Measurements from ENCODE around the gene CYSTM1. TPM values are rescaled to one million over a fixed set of nuclear protein-coding genes. Genes with fewer than 3 reads are reported as not detected.

Gene CYSTM1
- total and polyA plus RNA-seq, 5 experiments from 2014 or later: 3.0 to 6.5 (median 5.1) TPM

DNA sequence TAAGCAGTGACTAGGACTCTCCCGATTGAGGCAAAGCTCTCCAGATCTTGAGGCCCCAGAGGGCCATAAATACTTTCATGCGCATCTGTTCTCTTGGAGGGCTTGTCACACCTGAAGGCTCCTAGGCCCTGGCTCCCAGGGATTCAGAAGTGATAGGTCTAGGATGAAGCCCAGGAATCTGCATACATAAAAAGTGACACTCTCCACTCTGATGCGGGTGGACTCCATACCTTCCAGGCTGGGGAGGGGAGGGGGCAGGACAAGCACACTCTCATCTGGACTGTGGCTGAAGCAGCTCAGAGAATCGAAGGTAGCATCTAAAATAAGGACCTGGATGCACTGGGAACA is 9.1 kb upstream of the CYSTM1 start:
- POLR2A ChIA-PET: no interaction called here
- Mint-ChIP-seq H3K4me1 (no peaks in the 10 kb centered on the region), H3K9me3 (no peaks in the 10 kb centered on the region), H3K27ac (no peak overlapping the region), H3K27me3 (peaks cover 0 to 12% (median 3%) of the 10 kb centered on the region in 5 donors), H3K4me3 (no peak overlapping the region), H3K36me3 (peaks cover 0 to 11% (median 0%) of the 10 kb centered on the region in 3 donors)
- no peak for DNase-seq
- no peak for ATAC-seq

DNA sequence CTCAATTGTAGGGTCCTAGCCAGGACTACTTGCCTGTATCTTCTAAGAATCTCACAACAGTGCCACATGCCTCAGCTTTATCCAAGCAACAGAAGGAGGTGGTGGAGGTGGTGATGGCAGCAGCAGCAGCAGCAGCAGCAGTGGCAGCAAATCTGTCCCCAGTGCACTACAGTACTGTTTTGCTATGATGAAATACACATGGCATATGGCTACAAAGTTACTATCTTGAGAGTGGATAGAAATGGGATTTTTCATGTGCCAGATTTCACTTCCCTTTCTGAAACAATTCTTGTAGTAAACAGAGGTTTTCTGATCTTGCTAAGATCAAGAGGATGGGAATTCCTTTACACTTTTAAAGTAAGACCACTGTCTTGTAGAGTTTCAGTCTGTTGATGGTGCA is 8.1 kb upstream of the CYSTM1 start:
- ATAC-seq (no peak), DNase-seq (no peak)
- Mint-ChIP-seq H3K36me3 (peaks cover 0 to 11% (median 0%) of the 10 kb centered on the region in 3 donors), H3K4me3 (no peak overlapping the region), H3K4me1 (no peaks in the 10 kb centered on the region), H3K27me3 (peaks cover 0 to 12% (median 3%) of the 10 kb centered on the region in 5 donors), H3K27ac (no peak overlapping the region), H3K9me3 (no peaks in the 10 kb centered on the region)
- POLR2A ChIA-PET: no interaction called here

DNA sequence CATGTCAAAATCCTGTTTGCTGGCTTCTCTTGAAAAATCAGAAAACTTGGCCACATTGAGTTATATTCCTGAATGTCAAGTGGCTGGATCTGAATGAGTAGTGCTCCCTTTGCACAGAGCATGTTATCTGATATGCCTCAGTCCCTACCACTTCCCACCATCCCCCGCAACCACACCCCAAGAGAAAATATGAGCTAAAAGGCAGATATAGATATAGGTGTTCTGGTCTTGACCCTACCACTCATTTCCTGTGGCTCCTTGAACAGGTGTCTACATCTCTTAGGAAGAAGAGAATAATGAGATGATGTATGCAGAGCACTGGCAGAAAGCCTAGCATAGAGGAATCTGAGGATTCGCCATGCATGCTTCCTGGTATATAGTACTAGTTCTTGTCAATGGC is 6.6 kb upstream of the CYSTM1 start:
- ATAC-seq: no peak
- Mint-ChIP-seq H3K27ac (no peak overlapping the region), H3K4me1 (no peaks in the 10 kb centered on the region), H3K27me3 (peaks cover 0 to 12% (median 0%) of the 10 kb centered on the region in 5 donors), H3K4me3 (no peak overlapping the region), H3K9me3 (no peaks in the 10 kb centered on the region), H3K36me3 (peaks cover 0 to 11% (median 0%) of the 10 kb centered on the region in 3 donors)
- no peak for DNase-seq
- POLR2A ChIA-PET: interaction anchor here (0.6 kb wide), 1 partner anchor 112 kb away, joined by 3 read pairs; no protein-coding TSS in a partner anchor

DNA sequence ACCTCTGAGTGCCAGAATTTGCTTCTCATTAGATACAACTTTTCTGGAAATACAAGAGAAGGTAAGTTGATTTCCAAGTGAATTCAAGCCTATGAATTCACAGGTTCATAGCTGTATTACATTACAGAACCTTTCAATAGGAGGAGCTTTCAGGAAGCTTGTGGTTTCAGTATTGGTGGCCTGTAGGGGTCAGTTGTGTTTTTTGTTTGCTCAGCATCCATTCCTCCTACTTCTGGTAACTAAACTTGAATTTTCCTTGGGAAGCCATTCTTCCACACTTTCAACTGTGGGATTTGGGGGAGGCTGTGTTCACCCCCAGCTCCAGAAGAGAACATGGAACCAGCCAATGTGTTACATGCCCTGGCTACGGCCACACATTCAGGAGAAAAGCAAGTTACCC is 5.6 kb upstream of the CYSTM1 start:
- Mint-ChIP-seq H3K4me3 (no peak overlapping the region), H3K4me1 (peaks cover 2 to 7% (median 5%) of the 10 kb centered on the region in 4 donors), H3K27me3 (peaks cover 0 to 12% (median 0%) of the 10 kb centered on the region in 5 donors), H3K36me3 (peaks cover 0 to 11% (median 0%) of the 10 kb centered on the region in 3 donors), H3K9me3 (no peaks in the 10 kb centered on the region), H3K27ac (no peak overlapping the region)
- DNase-seq: no peak
- POLR2A ChIA-PET: no interaction called here
- ATAC-seq: no peak

DNA sequence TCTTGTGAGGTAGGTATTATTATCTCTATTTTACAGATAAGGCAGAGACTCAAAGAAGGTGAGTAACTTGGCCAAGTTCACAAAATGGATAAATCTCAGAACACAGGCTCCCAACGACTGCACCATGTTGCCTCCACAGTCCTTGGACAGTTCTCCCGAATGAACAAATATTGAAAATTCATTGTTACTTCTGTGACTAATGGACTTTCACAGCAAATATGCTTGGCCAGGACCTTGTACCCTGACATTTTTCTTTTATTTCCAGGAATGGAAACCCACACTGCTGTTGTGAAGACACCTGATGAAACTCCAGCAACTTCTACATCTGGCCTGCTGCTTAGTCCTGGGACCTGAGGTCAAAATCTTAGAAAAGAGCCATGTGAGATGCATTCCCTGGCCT is 2.5 kb upstream of the CYSTM1 start:
- H3K4me1 Mint-ChIP-seq: peaks cover 13 to 25% (median 15%) of the 10 kb centered on the region in 4 donors
- H3K36me3 Mint-ChIP-seq: peaks cover 0 to 7% (median 0%) of the 10 kb centered on the region in 3 donors
- H3K9me3 Mint-ChIP-seq: no peaks in the 10 kb centered on the region
- H3K27ac Mint-ChIP-seq: peak overlapping the region in 2 of 10 donors; percentile 51 to 98
- ATAC-seq (no peak), DNase-seq (no peak)
- H3K4me3 Mint-ChIP-seq: no peak overlapping the region
- H3K27me3 Mint-ChIP-seq: peaks cover 0 to 5% (median 3%) of the 10 kb centered on the region in 5 donors
- POLR2A ChIA-PET: interaction anchor here (0.6 kb wide), 1 partner anchor 115 kb away, joined by 3 read pairs; no protein-coding TSS in a partner anchor

DNA sequence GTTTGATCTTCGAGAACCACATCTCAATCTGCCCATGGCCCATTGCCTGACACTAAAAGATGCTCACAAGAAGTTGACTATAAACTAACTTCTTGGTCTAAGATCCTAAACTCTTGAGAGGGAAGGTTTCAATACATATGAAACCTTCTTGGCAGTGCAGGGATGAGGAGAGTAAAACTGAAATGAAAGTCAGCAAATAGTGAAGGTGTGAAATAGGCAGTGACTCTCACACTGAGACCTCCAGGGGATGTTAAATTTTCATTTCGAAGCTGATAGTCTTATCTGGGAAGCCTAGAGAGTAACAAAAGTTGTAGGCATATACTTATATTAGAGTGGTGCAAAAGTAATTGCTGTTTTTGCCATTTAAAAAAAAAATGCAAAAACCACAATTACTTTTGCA is 974 bp upstream of the CYSTM1 start:
- Mint-ChIP-seq H3K4me1 (peaks cover 13 to 25% (median 15%) of the 10 kb centered on the region in 4 donors), H3K9me3 (no peaks in the 10 kb centered on the region), H3K4me3 (peak overlapping the region; percentile 43 to 97 (median 89)), H3K27me3 (peaks cover 0 to 5% (median 3%) of the 10 kb centered on the region in 5 donors), H3K27ac (peak overlapping the region; percentile 69 to 99 (median 98)), H3K36me3 (no peaks in the 10 kb centered on the region)
- POLR2A ChIA-PET: interaction anchor here (2.1 kb wide), 1 partner anchor 67 kb away, joined by 11 read pairs; no protein-coding TSS in a partner anchor
- DNase-seq (no peak), ATAC-seq (no peak)

DNA sequence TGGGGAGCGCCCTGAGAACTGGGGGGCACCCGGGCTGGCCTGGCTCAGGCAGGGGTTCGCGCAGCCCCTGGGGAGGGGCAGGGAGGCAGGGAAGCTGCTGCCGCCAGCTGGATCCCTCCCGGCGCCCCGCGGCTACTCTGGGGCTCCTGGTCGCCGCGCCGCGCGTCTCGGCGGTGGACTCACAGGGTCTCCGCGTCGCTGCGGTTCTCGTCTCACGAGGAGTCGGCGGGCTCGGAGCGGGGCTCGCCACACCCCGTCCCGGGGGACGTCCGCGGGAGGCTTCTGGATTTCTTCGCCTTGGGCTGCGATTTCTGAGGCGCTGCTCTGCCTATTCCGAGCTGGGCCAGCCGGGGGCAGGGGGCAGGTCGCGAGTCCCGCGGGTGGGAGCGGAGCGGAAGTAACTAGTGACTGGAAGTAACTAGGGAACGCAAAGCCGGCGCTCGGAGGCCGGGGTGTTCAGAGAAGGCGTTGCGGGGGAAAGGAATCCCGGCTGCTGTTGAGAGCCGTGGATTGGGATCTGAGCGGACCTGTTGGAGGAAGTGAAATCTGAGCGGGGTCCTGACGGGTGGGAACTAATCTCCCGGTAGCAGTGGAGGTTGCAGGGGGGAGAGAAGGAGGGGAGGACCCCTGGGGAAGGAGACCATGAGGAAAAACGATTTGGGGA is 511 bp downstream of the CYSTM1 start:
- ATAC-seq: peak; percentile 47 to 56
- H3K4me3 Mint-ChIP-seq: peak overlapping the region; percentile 86 to 97 (median 94)

DNA sequence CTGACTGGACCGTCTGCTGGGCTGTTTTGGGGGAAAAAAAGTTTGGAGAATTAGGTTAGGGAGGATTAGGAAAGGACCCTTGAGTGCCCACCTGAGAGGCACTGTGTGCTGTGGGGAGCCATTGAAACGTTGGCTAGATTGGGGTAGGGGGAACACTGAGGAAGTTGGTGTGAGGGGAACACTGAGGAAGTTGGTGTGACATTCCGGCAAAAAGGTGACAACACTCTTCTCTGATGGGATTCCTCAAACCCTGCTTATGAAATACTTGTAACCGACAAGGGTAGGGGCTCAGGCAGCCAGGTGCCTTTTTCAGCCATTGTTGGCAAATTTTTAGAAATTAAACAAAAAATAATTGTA is 1.0 kb downstream of the CYSTM1 start:
- peaks cover 14 to 25% (median 16%) of the 10 kb centered on the region in 4 donors for H3K4me1 Mint-ChIP-seq
- H3K9me3 Mint-ChIP-seq: no peaks in the 10 kb centered on the region
- POLR2A ChIA-PET: interaction anchor here (0.8 kb wide), 1 partner anchor 67 kb away, joined by 3 read pairs; no protein-coding TSS in a partner anchor
- no peaks in the 10 kb centered on the region for H3K36me3 Mint-ChIP-seq
- DNase-seq: no peak
- H3K4me3 Mint-ChIP-seq: peak overlapping the region; percentile 81 to 94 (median 90)
- H3K27me3 Mint-ChIP-seq: peaks cover 0 to 5% (median 3%) of the 10 kb centered on the region in 5 donors
- no peak for ATAC-seq
- peak overlapping the region; percentile 82 to 98 (median 95) for H3K27ac Mint-ChIP-seq

More for the DNA sequence above, 511 bp downstream of the CYSTM1 start:
- peaks cover 13 to 25% (median 15%) of the 10 kb centered on the region in 4 donors for H3K4me1 Mint-ChIP-seq
- peak overlapping the region; percentile 82 to 99 (median 98) for H3K27ac Mint-ChIP-seq
- no peaks in the 10 kb centered on the region for H3K36me3 Mint-ChIP-seq
- H3K27me3 Mint-ChIP-seq: peaks cover 0 to 5% (median 3%) of the 10 kb centered on the region in 5 donors
- DNase-seq: peak in 9 of 10 donors; percentile 45 to 81 (median 65)
- no peaks in the 10 kb centered on the region for H3K9me3 Mint-ChIP-seq
- POLR2A ChIA-PET: interaction anchor here (0.6 to 2.1 kb wide), 5 partner anchors 43 to 717 kb away, joined by 3 to 11 read pairs (median 3); no protein-coding TSS in a partner anchor

DNA sequence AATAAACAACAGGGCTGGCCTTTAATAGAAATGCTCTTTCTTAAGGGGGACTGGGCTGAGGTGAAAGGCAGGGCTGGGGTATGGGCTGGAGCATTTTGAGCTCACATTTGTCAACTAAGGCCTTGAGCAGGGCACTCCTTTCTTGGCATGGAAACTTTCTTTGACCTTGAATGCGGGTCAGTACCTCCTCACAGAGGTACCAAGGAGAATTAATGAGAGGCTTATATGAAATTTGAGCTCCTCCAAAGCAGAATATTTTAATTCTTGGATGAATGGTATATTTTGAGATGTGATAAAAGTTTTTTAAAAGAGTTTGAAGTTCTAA is 3.1 kb downstream of the CYSTM1 start:
- POLR2A ChIA-PET: no interaction called here
- Mint-ChIP-seq H3K4me1 (peaks cover 15 to 25% (median 16%) of the 10 kb centered on the region in 4 donors), H3K9me3 (no peaks in the 10 kb centered on the region), H3K36me3 (no peaks in the 10 kb centered on the region), H3K27ac (peak overlapping the region in 2 of 10 donors; percentile 21 to 89), H3K4me3 (peak overlapping the region in 2 of 10 donors; percentile 3 to 7), H3K27me3 (peaks cover 0 to 5% (median 3%) of the 10 kb centered on the region in 5 donors)
- DNase-seq (no peak), ATAC-seq (no peak)

DNA sequence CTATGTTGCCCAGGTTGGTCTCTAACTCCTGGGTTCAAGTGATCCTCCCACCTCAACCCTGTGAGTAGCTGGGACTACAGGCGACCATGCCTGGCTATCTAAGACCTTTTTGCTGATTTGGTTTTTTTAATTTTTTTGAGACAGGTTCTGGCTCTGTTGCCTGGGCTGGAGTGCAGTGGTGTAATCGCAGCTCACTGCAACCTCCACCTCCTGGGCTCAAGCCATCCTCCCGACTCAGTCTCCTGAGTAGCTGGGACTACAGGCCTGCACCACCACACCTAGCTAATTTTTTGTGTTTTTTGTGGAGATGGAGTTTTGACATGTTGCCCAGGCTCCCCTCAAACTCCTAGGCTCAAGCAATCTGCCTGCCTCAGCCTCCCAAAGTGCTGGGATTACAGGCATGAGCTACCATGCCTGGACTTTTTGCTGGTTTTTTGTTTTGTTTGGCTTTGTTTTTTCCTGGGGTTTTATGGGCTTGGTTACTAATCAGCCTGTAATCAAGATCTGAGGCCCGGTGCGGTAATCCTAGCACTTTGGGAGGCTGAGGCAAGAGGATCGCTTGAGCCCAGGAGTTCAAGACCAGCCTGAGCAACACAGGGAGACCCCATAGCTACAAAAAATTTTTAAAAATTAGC is 3.6 kb downstream of the CYSTM1 start:
- H3K4me1 Mint-ChIP-seq: peaks cover 15 to 25% (median 16%) of the 10 kb centered on the region in 4 donors
- H3K27ac Mint-ChIP-seq: peak overlapping the region in 1 of 10 donors; percentile 66
- peaks cover 0 to 10% (median 3%) of the 10 kb centered on the region in 5 donors for H3K27me3 Mint-ChIP-seq
- POLR2A ChIA-PET: interaction anchor here (0.6 kb wide), 1 partner anchor 70 kb away, joined by 4 read pairs; no protein-coding TSS in a partner anchor
- no peak overlapping the region for H3K4me3 Mint-ChIP-seq
- no peaks in the 10 kb centered on the region for H3K36me3 Mint-ChIP-seq
- no peak for ATAC-seq
- DNase-seq: no peak
- H3K9me3 Mint-ChIP-seq: no peaks in the 10 kb centered on the region

DNA sequence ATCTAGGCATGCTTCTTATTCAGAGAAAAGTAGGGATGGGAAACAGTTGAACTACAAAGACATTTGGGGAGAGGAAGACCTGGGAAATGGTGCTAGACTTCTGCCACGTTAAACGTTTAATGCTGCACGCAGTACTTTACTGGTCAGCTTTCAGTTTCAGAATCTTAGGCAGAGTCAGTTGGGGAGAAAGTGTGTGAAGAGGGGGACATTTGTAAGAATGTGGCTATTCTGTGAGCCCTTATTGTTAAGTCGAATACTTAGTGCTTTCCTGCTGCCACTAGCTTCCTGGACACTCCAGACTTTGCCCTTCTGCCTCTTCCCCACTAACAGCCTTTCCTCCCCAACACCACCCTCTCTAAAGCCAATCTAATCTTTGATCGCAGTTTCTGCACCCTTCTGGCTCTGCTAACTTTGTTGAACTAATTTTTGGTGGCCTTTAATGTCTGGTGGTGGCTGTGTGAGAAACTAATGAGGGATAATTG is 6.1 kb downstream of the CYSTM1 start:
- peaks cover 1 to 3% (median 2%) of the 10 kb centered on the region in 4 donors for H3K4me1 Mint-ChIP-seq
- peaks cover 0 to 5% (median 0%) of the 10 kb centered on the region in 5 donors for H3K27me3 Mint-ChIP-seq
- no peaks in the 10 kb centered on the region for H3K9me3 Mint-ChIP-seq
- ATAC-seq (no peak), DNase-seq (no peak)
- no peak overlapping the region for H3K4me3 Mint-ChIP-seq
- POLR2A ChIA-PET: no interaction called here
- peak overlapping the region in 2 of 10 donors; percentile 23 to 28 for H3K27ac Mint-ChIP-seq
- no peaks in the 10 kb centered on the region for H3K36me3 Mint-ChIP-seq

DNA sequence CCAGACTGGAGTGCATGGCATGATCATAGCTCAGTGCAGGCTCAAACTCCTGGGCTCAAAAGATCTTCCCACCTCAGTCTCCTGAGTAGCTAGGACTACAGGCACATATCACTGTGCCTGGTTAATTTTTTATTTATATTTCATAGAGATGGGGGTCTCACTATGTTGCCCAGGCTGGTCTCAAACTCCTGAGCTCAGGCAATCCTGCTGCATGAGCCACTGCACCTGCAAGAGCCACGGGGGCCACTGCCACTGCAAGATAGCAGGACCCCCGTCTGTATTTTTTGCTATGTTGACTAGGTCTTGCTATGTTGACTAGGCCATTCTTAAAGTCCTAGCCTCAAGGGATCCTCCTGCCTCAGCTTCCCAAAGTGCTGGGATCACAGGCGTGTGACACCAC is 6.5 kb downstream of the CYSTM1 start:
- Mint-ChIP-seq H3K27ac (peak overlapping the region in 2 of 10 donors; percentile 23 to 28), H3K4me1 (peaks cover 0 to 2% (median under 1%) of the 10 kb centered on the region in 4 donors), H3K27me3 (peaks cover 0 to 5% (median 2%) of the 10 kb centered on the region in 5 donors), H3K9me3 (no peaks in the 10 kb centered on the region), H3K36me3 (no peaks in the 10 kb centered on the region), H3K4me3 (no peak overlapping the region)
- no peak for DNase-seq
- no peak for ATAC-seq
- POLR2A ChIA-PET: no interaction called here

Data from naive thymus-derived CD8-positive, alpha-beta T cell (primary cell).